NCI-H2227 (cell line): ENCODE data around the gene PPP1R27.
"Not testable (repeated sequence)": the region's sequence is repeated elsewhere in the genome, so short reads cannot be mapped to it uniquely, and the experiment has no call there.

Experiments
- DNase-seq: peaks from one replicate; lab custom pipeline; 2025; ENCODE audit not compliant: unreplicated experiment; lab: John Stamatoyannopoulos, UW

Gene PPP1R27

DNA sequence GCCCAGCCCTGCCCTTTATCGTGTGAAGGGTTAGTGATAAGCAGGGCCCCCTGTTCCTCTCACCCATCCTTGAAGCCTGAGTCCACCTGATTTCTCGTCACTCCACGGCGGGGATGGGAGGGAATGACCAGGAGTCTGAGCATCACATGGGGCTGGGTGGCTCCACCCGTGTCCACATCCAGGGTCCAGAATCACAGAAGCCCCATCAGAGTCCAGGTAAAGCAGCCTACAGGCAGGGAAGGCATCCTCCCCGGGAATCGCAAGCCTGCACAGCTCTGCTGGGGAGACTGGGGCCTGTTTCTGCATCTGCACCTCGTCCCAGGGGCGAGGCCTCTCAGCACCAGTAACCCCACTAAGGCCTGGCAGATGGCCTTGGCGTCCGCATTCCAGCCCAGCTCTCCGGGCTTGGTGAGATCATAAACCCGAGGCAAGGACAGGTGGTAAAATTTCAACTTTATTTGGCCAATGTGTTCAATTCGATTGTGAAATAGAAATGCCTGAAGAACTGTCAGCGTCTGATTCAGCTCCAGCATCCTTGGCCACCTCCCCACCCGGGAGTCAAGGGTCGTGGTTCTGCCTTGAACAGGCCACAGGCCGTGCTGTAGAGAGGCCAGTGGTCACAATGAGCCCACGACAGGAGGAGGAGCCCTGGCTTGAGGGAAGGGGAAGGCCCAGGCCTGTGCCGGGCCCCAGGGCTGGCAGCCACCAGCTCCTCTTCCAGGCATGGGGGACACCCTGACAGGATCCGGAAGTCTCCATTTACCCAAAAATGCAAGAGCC lies 8.1 kb upstream of the PPP1R27 start:
- no peak for DNase-seq

DNA sequence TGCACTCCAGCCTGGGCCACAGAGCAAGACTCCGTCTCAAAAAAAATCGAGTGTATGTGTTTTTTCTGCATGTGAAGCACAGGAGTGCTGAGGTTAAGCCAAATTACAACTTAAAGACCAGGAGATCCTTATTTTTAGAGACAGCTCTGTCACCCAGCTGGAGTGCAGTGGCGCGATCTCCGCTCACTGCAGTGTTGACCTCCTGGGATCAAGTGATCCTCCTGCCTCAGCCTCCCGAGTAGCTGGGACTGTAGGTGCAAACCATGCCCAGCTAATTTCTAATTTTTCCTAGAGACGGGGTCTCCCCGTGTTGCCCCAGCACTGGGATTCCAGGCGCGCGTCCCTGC lies 7.5 kb upstream of the PPP1R27 start:
- DNase-seq, result no peak

DNA sequence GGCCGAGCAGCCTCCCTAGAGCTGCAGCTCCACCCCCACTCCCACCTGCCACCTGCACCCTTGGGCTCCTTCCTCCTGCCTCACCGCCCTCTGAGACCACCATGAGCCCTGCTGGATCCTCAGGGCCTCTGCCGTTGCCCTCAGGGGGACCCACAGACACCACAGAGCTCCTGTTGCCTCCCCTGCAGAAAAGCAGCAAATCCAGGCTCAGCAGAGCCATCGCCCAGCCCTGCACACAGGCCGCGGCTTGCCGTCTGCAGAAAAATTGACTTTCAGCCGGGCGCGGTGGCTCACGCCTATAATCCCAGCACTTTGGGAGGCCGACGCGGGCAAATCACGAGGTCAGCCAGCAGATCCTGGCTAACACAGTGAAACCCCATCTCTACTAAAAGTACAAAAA lies 7.0 kb upstream of the PPP1R27 start:
- no peak for DNase-seq

DNA sequence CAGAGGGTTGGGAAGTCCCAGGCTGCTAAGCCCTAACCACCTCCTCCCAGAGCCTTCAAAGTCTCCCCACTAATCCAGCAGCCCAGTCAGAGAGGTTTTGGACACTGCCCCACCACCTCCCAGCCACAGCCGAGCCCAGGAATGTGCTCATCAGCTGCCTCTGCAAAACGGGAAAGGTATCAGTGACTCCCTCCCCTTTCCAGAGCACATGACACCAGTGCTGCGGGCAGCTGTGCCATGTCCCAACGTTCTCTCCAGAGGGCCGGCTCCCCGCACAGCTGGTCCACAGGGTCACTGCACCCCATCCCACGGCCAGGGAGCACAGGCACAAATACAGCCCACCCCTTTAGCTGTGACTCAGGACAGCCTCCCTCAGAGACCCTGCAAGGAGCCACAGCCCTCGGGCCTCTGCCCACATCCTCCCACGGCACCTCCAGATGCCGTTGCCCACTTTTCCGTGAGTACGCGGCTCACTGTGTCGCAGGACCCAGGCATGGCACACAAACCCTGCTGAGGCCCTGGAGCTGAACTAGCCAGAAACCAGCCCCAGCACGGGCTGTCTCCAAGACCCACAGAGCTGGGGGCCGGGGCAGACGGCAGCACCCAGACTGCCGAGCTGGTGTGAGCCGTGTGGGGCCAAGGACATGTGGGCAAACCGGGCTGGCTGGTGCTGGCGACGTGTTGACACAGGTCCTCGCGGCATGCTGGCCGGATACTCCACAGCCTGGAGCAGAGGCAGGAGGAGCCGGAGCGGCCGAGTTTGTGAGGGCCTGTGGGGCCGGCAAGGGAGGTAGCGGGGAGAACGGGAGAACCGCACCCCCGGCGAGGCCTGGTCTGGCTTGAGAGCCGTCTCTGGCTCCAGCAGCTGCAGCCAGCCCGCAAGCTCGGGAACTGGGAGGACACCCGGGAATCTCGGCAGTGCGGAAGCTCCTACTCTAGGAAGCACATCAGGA lies 6.3 kb upstream of the PPP1R27 start:
- DNase-seq, result no peak

DNA sequence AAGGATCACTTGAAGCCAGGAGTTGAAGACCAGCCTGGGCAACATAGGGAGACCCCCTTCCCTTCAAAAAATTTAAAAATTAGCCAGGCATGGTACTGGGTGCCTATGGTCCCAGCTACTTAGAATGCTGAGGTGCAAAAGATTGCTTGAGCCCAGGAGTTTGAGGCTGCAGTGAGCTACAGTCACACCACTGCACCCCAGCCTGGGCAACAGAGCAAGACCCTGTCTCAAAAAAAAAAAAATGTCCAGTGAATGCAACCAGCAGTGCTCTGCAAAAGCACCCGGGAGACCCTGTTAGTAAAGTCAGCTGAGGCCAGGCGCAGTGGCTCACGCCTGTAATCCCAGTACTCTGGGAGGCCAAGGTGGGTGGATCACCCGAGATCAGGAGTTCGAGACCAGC lies 5.2 kb upstream of the PPP1R27 start:
- not testable (repeated sequence) for DNase-seq

DNA sequence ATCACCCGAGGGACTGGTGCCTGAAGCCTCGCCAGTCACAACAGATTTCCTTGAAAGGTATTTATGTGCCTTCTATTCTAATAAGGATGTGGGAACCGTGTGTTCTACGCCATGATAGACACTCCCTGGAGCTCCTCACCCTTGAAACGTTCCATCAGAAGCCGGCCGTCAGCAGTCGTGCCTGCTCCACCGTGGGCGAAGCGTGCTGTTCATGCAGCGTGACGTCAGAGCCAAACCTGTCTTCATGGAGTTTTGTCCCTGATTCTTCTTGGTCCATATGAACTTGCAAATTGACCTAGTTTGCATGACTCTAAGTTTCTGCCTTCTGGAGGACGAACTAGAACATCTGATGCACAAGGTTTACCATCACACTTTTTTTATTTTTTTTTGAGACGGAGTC lies 4.5 kb upstream of the PPP1R27 start:
- DNase-seq, result no peak

DNA sequence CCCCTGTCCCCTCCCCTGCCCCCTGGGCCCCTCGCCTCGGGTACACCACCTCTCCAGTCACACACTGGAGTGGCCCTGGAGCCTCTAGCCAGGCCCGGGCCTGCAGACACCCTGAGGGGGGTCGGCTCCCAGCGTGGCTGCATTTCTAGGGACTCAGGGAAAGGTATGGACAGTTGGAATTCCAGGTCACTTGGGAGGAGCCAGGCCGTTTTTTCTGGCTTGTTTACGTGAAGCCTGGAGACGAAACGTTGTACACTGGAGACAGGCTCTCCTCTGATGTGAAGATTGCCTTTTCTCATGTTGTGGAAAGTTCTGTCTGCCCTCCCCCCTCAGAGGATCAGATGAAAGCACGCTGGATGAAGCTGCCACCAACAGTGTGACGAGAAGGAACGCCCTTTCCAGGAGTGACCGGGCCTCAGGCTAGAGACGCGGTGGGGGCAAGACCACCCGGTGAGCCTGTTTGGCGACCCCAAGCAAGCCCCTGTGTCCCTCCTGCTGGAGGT lies 4.0 kb upstream of the PPP1R27 start:
- DNase-seq, result no peak

DNA sequence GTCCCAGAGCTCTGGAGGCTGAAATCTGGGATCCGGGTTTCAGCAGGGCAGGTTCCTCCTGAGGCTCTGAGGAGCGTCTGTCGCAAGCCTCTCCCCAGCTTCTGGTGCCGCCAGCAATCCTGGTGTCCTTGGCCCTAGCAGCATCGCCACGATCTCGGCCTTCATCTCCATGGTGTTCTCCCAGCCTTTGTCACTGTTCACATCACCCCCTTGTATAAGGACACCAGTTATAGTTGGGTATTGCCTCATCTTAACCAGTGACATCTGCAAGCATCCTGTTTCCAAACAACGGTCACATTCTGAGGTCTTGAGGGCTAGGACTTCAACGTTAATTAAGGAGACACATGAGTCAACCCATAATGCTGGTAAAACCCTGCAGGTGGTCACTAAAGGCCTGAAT lies 2.8 kb upstream of the PPP1R27 start:
- DNase-seq, result no peak

DNA sequence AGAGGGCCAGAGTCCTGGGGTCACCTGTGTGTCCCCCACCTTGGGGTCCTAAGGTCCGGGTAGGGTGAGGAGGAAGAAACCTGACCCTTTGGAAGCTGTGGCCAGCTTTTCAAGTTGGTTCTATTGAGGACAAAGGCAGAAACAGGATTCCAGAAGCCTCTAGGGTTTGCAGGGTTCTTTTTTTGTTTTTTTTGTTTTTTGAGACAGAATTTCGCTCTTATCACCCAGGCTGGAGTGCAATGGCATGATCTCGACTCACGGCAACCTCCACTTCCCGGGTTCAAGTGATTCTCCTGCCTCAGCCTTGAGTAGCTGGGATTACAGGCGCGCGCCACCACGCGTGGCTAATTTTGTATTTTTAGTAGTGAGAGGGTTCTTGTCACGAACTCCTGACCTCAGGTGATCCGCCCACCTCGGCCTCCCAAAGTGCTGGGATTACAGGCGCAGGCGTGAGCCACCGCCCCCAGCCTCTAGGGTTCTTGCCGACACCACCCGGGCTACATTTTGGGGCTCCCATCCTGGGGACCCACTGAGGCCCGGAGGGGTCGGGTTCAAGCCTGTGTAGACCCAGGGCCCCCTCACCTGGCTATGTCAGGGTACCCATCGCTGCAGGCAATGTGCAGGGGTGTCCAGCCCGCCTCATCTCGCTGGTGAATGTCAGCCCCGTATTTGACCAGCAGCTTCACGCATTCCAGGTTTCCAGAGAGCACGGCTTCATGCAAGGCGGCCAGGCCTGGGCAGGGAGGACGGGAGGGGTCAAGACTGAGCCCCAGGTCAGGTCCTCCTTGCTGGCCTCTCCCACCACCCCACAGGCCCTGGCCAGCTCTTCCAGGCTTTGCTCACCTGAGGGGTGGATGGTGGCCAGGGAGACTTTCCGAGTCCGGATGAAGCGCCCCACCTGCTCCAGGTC lies 674 bp downstream of the PPP1R27 start:
- no peak for DNase-seq

DNA sequence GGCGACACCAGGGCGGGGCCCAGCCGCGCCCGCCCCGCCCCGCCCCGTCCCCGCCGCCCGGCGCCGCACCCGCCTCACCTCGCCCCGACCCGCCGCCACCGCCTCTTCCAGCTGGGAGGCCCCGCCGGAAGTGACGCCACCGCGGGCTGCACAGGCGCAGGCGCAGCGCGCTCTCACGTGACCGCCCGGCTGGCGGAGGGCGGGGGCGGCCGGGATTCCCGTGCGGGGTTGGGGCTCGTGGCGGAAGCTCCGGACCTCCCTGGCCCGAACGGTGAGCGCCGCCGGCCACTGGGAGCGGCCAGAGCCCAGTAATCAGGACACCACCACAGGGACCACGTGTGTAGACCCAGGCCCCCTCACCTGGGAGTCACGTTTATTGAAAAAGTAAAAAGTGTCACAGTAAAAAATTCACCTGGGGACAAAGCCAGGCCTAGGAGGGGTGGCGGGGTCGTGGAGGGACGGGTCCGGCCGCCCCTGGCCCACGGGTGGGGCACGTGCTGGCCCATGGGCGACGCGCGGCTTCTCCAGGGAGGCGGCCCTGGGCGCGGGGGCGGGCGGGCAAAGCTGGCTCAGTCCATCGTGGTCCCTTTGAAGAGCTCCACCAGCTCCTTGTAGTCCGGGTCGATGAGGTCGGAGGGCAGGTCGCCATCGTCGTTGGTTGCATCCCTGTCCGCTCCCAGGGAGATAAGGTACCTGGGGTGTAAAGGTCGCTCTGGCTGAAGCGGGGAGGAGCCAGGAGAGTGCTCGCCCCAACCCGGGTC lies 1.5 kb downstream of the PPP1R27 start, which contains the start of gene MCRIP1:
TSS of gene MCRIP1 (minus strand) at position 132 of the 761 bp plus-strand sequence. CDS start 8,785 bp downstream, outside the sequence.
- DNase-seq, result peak; percentile 97

DNA sequence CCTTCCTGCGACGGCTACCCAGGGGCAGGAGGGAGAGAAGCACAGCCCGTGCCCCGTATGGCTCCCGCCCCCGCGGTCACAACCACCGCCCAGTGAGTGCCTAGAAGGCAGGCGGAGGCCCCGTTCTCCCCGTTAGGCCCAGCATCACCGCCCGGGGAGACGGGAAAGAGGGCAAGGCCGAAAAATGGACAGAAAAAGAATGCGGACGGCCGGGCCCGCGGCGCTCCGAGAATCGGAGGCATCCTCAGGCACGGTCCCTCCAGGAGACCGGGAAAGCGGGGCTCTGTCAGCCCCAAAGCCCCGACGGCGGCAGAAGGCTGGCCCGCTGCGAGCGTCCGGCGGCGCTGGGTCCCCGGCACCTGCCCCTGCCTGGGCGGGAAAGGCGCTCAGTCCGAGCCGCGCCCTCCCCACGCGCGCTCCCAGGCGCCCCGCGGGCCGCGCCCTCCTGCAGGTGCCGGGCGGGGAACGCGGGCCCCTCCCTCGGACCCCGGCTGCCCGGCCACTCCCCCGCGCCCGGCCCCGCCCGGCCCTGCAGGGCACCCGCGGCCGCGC lies 2.2 kb downstream of the PPP1R27 start:
- DNase-seq, result peak; percentile 72

DNA sequence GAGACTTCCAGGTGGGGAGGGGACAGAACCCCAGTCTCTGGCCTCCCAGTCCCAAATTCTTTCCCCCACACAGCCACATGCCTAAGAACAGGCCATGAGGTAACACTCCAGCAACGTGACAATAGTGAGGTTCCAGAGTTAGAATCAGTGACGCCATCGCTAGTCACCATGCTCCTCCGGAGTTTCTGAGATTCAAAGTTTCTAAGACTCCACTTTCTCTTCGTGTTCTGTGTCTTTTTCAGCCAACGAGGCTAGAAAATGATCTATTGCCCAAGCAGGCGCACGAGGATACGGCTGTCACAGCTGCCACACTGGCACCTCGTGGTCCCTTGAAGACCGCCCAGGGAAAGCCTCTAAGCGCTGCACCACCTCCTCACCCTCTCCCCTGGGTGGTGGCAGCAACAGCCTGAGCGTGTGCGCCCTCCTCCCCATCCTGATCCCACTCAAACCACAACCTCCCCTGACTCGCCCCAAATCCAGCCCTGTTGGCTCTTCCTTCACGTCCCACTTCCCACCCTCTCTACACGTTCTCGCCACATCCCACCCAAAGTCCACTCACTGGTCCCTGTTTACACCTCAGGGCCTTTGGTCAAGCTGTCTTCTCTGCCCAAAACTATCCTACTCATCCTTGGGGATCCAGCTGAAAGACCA lies 2.8 kb downstream of the PPP1R27 start:
- peak; percentile 30 for DNase-seq

DNA sequence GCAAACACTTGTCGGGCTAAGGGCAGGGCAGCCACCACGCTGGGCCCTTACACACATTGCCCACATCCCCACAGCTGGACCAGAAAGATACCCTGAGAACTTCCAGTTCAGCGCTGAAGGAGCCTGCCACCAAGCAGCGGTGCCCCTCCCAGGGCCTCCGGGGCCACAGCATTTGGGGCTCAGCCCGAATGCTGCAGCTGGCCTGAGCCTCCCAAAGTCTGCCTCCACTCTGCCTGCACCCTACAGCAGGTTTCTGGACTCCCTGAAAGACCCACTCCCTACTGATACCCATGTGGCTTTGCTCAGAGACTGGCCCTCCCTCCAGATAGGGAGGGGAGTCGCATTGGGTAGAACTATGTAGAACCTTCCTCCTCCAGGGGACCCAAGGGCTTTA lies 3.3 kb downstream of the PPP1R27 start:
- DNase-seq, result no peak

DNA sequence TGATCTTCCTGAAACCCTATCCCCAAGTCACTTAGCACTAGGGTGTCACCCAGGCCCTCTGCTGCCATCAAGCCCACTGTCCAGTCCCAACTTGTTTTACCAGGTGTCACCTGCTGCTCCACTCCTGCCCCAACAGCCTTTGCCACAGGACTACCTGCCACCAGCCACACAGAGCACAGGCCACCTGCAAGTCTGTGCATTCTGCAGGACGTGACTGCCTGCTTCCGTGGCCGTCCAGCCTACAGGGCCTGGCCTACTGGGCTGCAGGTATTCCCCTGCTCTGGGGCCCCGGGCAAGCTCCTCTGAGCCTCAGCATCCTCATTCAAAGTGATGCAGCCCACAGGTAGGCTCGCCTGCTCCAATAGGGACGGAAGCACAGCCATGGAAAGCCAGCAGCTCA lies 5.0 kb downstream of the PPP1R27 start:
- no peak for DNase-seq

DNA sequence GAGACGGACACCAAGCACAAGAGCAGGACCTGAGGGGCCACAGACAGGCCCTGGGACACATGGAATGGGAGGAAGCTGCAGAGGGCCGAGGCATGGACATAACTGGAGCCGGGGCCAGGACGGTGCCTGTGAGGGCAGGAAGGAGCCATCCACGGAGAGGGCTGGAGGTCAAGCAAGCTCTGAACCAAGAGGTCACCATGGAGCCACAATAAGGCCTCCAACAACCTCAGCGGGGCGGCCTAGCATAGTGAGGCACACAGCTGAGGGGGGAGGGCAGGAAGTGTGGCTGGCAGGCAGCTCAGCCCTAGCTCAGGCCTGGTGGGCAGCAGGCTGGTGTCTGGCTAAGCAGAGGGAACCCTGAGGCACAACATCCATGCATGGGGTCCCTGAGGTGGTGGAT lies 6.2 kb downstream of the PPP1R27 start:
- DNase-seq, result no peak

DNA sequence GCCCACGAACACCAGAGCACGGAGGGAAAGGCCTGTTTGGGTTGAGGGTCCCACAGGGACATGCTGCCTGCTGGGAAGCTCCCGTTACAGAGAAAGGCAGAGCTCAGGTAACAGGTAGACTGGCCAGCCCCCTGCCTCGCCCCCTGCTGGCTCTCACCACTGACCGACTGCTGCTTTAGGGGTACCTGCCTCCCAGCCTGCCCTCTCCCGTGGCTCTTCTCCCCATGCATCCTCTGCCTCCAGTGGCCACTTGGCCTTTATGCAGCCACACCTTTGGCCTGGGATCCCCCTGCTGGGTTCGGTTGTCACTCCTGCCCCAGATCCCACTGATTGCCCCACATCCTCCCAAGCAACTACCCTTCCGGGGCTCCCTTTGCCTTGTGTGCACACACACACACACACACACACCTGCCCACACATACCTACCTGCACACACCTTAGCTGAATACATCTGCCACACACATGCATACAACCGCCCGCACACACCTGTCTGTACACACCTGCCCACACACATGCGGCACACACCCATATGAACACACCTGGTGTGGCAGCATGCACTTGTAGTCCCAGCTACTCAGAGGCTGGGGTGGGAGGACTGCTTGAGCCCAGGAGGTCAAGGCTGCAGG lies 8.9 kb downstream of the PPP1R27 start:
- no peak for DNase-seq

DNA sequence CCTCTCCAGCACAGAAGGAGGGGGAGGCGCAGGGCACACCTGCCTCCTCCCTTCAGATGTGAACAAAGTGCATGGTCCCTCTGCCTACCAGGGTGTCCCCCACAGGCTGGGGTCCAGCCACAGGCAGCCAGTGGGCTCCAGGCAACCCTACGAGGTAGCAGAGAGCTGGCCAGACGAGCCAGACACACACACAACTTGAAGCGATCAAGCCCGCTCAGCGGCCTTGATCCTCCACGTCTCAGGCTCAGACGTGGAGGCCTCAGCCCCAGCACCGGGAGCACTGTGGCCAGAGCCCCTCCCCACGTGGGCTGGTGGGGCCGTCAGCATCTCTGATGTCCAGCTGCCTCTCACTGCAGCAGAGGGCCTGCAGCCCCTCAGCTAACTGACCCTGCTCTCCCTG lies 10.3 kb downstream of the PPP1R27 start:
- DNase-seq, result no peak

DNA sequence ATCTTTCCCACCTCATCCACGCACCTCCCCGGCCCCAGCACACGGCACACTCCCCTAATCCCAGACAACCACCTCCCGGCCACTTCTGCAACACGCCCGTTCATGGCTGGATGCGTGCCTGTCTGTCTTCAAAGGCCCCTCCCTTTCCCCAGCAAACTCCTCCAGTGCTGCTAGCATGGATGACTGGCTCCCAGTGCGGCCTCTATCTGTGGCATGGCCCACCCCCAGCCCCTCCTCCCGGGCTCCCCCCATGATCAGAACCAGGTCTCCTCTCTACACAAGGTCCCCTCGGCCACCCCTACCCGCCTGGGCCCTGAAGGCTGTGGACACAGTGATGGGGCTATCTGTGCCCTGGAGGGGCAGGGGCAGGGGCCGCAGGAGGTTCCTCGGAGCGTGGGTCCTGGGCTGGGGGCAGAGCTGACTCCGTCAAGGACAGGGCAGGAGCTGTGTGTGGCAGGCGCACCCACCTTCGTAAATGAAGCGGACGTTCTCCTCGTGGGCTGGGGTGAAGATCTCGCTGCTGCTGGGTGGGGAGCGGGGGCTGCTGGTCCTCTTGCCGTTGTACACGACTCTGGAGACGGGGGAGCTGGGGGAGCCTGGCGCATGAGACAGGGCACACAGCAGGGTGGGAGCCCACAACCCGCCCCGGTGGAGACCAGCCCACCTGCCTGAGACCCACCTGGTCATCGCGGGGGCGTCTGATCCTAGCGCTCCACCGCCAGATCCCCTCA lies 10.9 kb downstream of the PPP1R27 start:
- no peak for DNase-seq
